H9 (cell line): Measurements from ENCODE around the gene NBL1. TPM values are rescaled to one million over a fixed set of nuclear protein-coding genes. Genes with fewer than 3 reads are reported as not detected.

Source experiments
- DNase-seq: peaks from one replicate; pipeline ENCODE4 v3.0.0-alpha.2; 2017
- H2AFZ ChIP-seq: one replicate; pipeline ENCODE4 v1.6.1; 2013; ENCODE audit warnings: mild to moderate bottlenecking, low read length, control low read depth, moderate library complexity
- H2AK5ac ChIP-seq: 2 replicates; pipeline ENCODE4 v1.6.1; 2013; ENCODE audit warnings: low read length, control low read depth, mixed read lengths; ENCODE audit not compliant: insufficient read length
- H2BK120ac ChIP-seq: one replicate; pipeline ENCODE4 v1.6.1; 2013; ENCODE audit warnings: low read depth, mild to moderate bottlenecking, low read length, control low read depth, inconsistent platforms; ENCODE audit not compliant: poor library complexity, severe bottlenecking
- H2BK12ac ChIP-seq: 2 replicates; pipeline ENCODE4 v1.6.1; 2013; ENCODE audit warnings: low read length, control low read depth, mixed read lengths, low read depth; ENCODE audit not compliant: insufficient read length
- H2BK15ac ChIP-seq: 2 replicates; pipeline ENCODE4 v1.6.1; 2013; ENCODE audit warnings: low read depth, low read length, control low read depth
- H2BK20ac ChIP-seq: one replicate; pipeline ENCODE4 v1.6.1; 2013; ENCODE audit warnings: low read depth, mild to moderate bottlenecking, low read length, control low read depth, inconsistent platforms; ENCODE audit not compliant: poor library complexity, severe bottlenecking
- H2BK5ac ChIP-seq: 2 replicates; pipeline ENCODE4 v1.6.1; 2013; ENCODE audit warnings: low read length, control low read depth, mixed read lengths; ENCODE audit not compliant: insufficient read length
- H3K14ac ChIP-seq: 2 replicates; pipeline ENCODE4 v1.6.1; 2013; ENCODE audit warnings: low read length, control low read depth; ENCODE audit not compliant: insufficient read depth
- H3K18ac ChIP-seq: 2 replicates; pipeline ENCODE4 v1.6.1; 2013; ENCODE audit warnings: low read depth, mild to moderate bottlenecking, mixed read lengths, low read length, control low read depth; ENCODE audit not compliant: insufficient read length
- H3K23ac ChIP-seq: 2 replicates; pipeline ENCODE4 v1.6.1; 2013; ENCODE audit warnings: low read length, control low read depth, mixed read lengths, low read depth; ENCODE audit not compliant: insufficient read length
- H3K23me2 ChIP-seq: 2 replicates; pipeline ENCODE4 v1.6.1; 2013; ENCODE audit warnings: low read depth, mild to moderate bottlenecking, mixed read lengths, low read length, control low read depth; ENCODE audit not compliant: insufficient read length, poor library complexity, severe bottlenecking
- H3K27ac ChIP-seq: 2 replicates; pipeline ENCODE4 v1.5.1; 2013; ENCODE audit warnings: low read length, control low read depth, mixed read lengths, low read depth; ENCODE audit not compliant: insufficient read length
- H3K27me3 ChIP-seq: 2 replicates; pipeline ENCODE4 v1.6.1; 2013; ENCODE audit warnings: low read length, control low read depth, inconsistent platforms; ENCODE audit not compliant: insufficient read depth
- H3K4ac ChIP-seq: 2 replicates; pipeline ENCODE4 v1.6.1; 2013; ENCODE audit warnings: low read depth, mild to moderate bottlenecking, control low read depth, inconsistent platforms, low read length, moderate library complexity
- H3K4me1 ChIP-seq: 2 replicates; pipeline ENCODE4 v1.6.1; 2013; ENCODE audit warnings: low read length, control low read depth, inconsistent platforms; ENCODE audit not compliant: insufficient read depth
- H3K4me2 ChIP-seq: 2 replicates; pipeline ENCODE4 v1.6.1; 2013; ENCODE audit warnings: low read length, control low read depth, mixed read lengths; ENCODE audit not compliant: insufficient read length, insufficient read depth
- H3K56ac ChIP-seq: 2 replicates; pipeline ENCODE4 v1.6.1; 2013; ENCODE audit warnings: low read depth, mild to moderate bottlenecking, mixed read lengths, low read length, control low read depth; ENCODE audit not compliant: insufficient read length
- H3K79me1 ChIP-seq: 2 replicates; pipeline ENCODE4 v1.6.1; 2013; ENCODE audit warnings: low read depth, mild to moderate bottlenecking, moderate library complexity, low read length, control low read depth, inconsistent platforms; ENCODE audit not compliant: insufficient read depth, poor library complexity, severe bottlenecking
- H3K79me2 ChIP-seq: 2 replicates; pipeline ENCODE4 v1.6.1; 2013; ENCODE audit warnings: low read length, control low read depth, inconsistent platforms; ENCODE audit not compliant: insufficient read depth
- H3K9ac ChIP-seq: 2 replicates; pipeline ENCODE4 v1.6.1; 2013; ENCODE audit warnings: low read length, control low read depth, mixed read lengths; ENCODE audit not compliant: insufficient read length; ENCODE audit errors: extremely low read depth
- H3K9me3 ChIP-seq: one replicate; pipeline ENCODE4 v1.6.1; 2013; ENCODE audit warnings: low read depth, low read length, inconsistent platforms; ENCODE audit not compliant: control insufficient read depth
- H3T11ph ChIP-seq: one replicate; pipeline ENCODE4 v1.6.1; 2013; ENCODE audit warnings: mild to moderate bottlenecking, low read length, control low read depth, inconsistent platforms
- H4K20me1 ChIP-seq: one replicate; pipeline ENCODE4 v1.6.1; 2013; ENCODE audit not compliant: control insufficient read depth, insufficient read length, insufficient read depth
- H4K5ac ChIP-seq: 2 replicates; pipeline ENCODE4 v1.6.1; 2013; ENCODE audit warnings: low read depth, mild to moderate bottlenecking, mixed read lengths, low read length, control low read depth; ENCODE audit not compliant: insufficient read length
- H4K8ac ChIP-seq: replicated peaks from 2 replicates; pipeline ENCODE4 v1.6.1; 2013; ENCODE audit warnings: low read length, control low read depth, mixed read lengths, low read depth; ENCODE audit not compliant: insufficient read length
- H4K91ac ChIP-seq: 2 replicates; pipeline ENCODE4 v1.6.1; 2013; ENCODE audit warnings: low read depth, mild to moderate bottlenecking, moderate library complexity, mixed read lengths, low read length, control low read depth; ENCODE audit not compliant: insufficient read length
- H3K27ac Mint-ChIP-seq, 3 experiments: 2 replicates in 2 of 3; 3 replicates in 1 of 3; pipeline ENCODE4 v1.8.0; 2020 to 2021; ENCODE audit warnings: mixed read lengths in 3 of 3, mild to moderate bottlenecking in 1 of 3, moderate library complexity in 1 of 3
- H3K27me3 Mint-ChIP-seq: 2 replicates; pipeline ENCODE4 v1.8.0; 2021; ENCODE audit warnings: low read depth, mild to moderate bottlenecking, moderate library complexity, mixed read lengths
- H3K36me3 Mint-ChIP-seq, 3 experiments: 2 replicates in 2 of 3; 3 replicates in 1 of 3; pipeline ENCODE4 v1.8.0; 2020 to 2021; ENCODE audit warnings: low read depth in 3 of 3, mixed read lengths in 3 of 3; ENCODE audit not compliant: insufficient read depth in 1 of 3
- H3K4me1 Mint-ChIP-seq, 2 experiments: 2 replicates each; pipeline ENCODE4 v1.8.0; 2020; ENCODE audit warnings: mixed read lengths in 2 of 2
- H3K4me3 Mint-ChIP-seq, 2 experiments: 2 replicates in 1 of 2; 3 replicates in 1 of 2; pipeline ENCODE4 v1.8.0; 2020 to 2021; ENCODE audit warnings: mild to moderate bottlenecking in 2 of 2, mixed read lengths in 2 of 2, moderate library complexity in 1 of 2
- H3K9me3 Mint-ChIP-seq, 2 experiments: 2 replicates in 1 of 2; 3 replicates in 1 of 2; pipeline ENCODE4 v1.8.0; 2020; ENCODE audit warnings: mild to moderate bottlenecking in 2 of 2, mixed read lengths in 2 of 2, moderate library complexity in 1 of 2
- CTCF ChIP-seq: fragments of 200-600 bp; sonication (generic); conservative IDR thresholded peaks from 3 replicates; pipeline ENCODE4 v1.8.0; 2021; ENCODE audit warnings: antibody characterized with exemption, mild to moderate bottlenecking
- WGBS: extraction: QIAGEN DNeasy Blood & Tissue Kit; methylation state at CpG from one replicate; pipeline ENCODE4 v1.1.7; 2013; ENCODE audit warnings: missing lambda C conversion rate, low lambda C conversion rate, mixed read lengths; ENCODE audit not compliant: insufficient read length; ENCODE audit errors: extremely low coverage; 5-methylcytosine and 5-hydroxymethylcytosine counted together
- total RNA-seq: library from RNA; stranded (reverse); gene quantifications from 2 replicates; pipeline ENCODE4 v1.2.1, GENCODE V29; 2021

NBL1 gene
- total RNA-seq, 1 experiment from 2014 or later: 6.4 TPM

GRCh38 chr1:19639999-19640362 is 4.1 kb upstream of the NBL1 start:
- Histone ChIP-seq H3K9me3 (no peaks in the 10 kb centered on the region), H3K4me1 (no peaks in the 10 kb centered on the region; the same call in 1 of the 2 replicates), H3K4ac (no peak overlapping the region), H2BK20ac (no peak overlapping the region), H3T11ph (no peak overlapping the region), H4K5ac (no peak overlapping the region), H4K8ac (no peak overlapping the region), H3K79me2 (no peaks in the 10 kb centered on the region), H3K27me3 (peaks cover 17% of the 10 kb centered on the region; the same call in 1 of the 2 replicates), H3K4me2 (no peak overlapping the region), H3K9ac (no peak overlapping the region), H2BK15ac (no peak overlapping the region), H2AFZ (no peak overlapping the region), H4K20me1 (no peaks in the 10 kb centered on the region), H2BK5ac (no peak overlapping the region), H3K18ac (no peak overlapping the region), H3K14ac (no peak overlapping the region), H2BK12ac (no peak overlapping the region), H3K79me1 (no peaks in the 10 kb centered on the region), H3K23me2 (peaks cover 9% of the 10 kb centered on the region), H3K27ac (no peak overlapping the region), H3K56ac (no peak overlapping the region), H2BK120ac (no peak overlapping the region), H3K23ac (no peak overlapping the region), H4K91ac (no peak overlapping the region), H2AK5ac (no peak overlapping the region)
- peaks cover 15 to 25% of the 10 kb centered on the region in 2 experiments for H3K4me1 Mint-ChIP-seq
- WGBS: no CpG with 5 or more reads among the region's 3 CpGs
- H3K27me3 Mint-ChIP-seq: peaks cover 39% of the 10 kb centered on the region
- no peaks in the 10 kb centered on the region; a peak in 1 of 7 replicates for H3K36me3 Mint-ChIP-seq
- H3K27ac Mint-ChIP-seq: no peak overlapping the region
- 0 out of 5 replicates have a peak, but pooled peaks cover 0 to 3% of the 10 kb centered on the region in 2 experiments for H3K9me3 Mint-ChIP-seq
- no peak for TF ChIP-seq CTCF
- DNase-seq: no peak
- H3K4me3 Mint-ChIP-seq: no peak overlapping the region
